ENCODE results near the gene MAU2.

GRCh38 chr19:19406878-19407632 lies 86.4 kb downstream of the MAU2 start:
- TF ChIP-seq RARB (CRISPR knock-in tag; IDR thresholded peaks at IDR 0.05) (no peak), PATZ1 (CRISPR knock-in tag; IDR thresholded peaks at IDR 0.05; ENCODE audit: borderline replicate concordance) (no peak), ISL1 (CRISPR knock-in tag; IDR thresholded peaks at IDR 0.05) (no peak)

Measured in SK-N-SH treated with all-trans-retinoic acid at 6 μM for 48 hours (cell line).